ENCODE results near the gene SORCS1. TPM values are rescaled to one million over a fixed set of nuclear protein-coding genes. Genes with fewer than 3 reads are reported as not detected.

Gene SORCS1
- total and polyA plus RNA-seq, 4 donors: 0.08 to 0.21 (median 0.09) TPM; not detected in 1

DNA sequence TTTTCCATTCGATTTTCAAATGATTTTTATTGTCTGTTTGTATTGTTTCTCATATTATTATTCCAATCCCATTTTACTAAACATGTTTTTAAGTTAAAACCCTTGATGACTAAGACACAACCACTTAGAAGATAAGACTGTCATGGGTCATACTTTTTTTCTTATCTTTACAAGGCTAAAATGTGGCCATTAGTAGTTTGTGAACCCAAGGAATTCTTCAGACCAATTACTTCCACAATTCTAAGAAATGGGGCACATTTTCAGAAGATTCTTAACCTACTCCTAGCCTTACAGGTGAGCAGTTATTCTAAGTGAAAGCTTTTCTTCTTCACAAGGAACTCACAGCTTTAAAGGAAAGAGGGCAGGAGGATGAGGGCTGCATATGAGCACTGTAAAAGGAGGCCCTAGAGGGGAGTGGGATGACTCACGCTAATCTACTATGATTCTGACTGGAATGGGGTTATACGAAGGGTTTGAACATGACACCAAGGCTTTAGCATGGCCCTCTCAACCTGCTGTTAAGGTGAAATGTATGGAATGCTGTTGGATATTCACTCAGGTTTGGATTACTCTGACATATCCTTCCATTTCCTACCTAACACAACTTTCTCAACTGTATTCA lies 81.0 kb downstream of the SORCS1 start (continued):
- TF ChIP-seq HNF4G (IDR thresholded peaks at IDR 0.05) (no peak), MAX (IDR thresholded peaks at IDR 0.05) (no peak), RXRA (IDR thresholded peaks at IDR 0.05) (no peak), EGR1 (IDR thresholded peaks at IDR 0.05; ENCODE audit: low read depth in 2 of 2) (no peak), YY1 (IDR thresholded peaks at IDR 0.05) (no peak), SP1 (IDR thresholded peaks at IDR 0.05) (no peak), JUND (IDR thresholded peaks at IDR 0.05) (no peak), RAD21 (IDR thresholded peaks at IDR 0.05) (no peak), NR2F2 (IDR thresholded peaks at IDR 0.05) (no peak), FOXA1 (IDR thresholded peaks at IDR 0.05) (no peak), HNF4A (conservative IDR thresholded peaks at IDR 0.05) (no peak)
- TF ChIP-seq, protein P1, sequence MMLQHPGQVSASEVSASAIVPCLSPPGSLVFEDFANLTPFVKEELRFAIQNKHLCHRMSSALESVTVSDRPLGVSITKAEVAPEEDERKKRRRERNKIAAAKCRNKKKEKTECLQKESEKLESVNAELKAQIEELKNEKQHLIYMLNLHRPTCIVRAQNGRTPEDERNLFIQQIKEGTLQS (IDR thresholded peaks at IDR 0.05): no peak

- H3K4me3 ChIP-seq (ENCODE audit: low read depth in 1 of 3, low read length in 3 of 3): no peak overlapping the region
- 77% methylated on average over 1 of the region's 1 CpG for WGBS
- H3K27me3 ChIP-seq (ENCODE audit: control insufficient read depth in 4 of 4, insufficient read depth in 4 of 4, low read length in 3 of 4): no peaks in the 10 kb centered on the region
- TF ChIP-seq, protein P2, sequence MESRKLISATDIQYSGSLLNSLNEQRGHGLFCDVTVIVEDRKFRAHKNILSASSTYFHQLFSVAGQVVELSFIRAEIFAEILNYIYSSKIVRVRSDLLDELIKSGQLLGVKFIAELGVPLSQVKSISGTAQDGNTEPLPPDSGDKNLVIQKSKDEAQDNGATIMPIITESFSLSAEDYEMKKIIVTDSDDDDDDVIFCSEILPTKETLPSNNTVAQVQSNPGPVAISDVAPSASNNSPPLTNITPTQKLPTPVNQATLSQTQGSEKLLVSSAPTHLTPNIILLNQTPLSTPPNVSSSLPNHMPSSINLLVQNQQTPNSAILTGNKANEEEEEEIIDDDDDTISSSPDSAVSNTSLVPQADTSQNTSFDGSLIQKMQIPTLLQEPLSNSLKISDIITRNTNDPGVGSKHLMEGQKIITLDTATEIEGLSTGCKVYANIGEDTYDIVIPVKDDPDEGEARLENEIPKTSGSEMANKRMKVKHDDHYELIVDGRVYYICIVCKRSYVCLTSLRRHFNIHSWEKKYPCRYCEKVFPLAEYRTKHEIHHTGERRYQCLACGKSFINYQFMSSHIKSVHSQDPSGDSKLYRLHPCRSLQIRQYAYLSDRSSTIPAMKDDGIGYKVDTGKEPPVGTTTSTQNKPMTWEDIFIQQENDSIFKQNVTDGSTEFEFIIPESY (IDR thresholded peaks at IDR 0.05): no peak
- TF ChIP-seq SP1 (IDR thresholded peaks at IDR 0.05): no peak
- TF ChIP-seq, protein P3, sequence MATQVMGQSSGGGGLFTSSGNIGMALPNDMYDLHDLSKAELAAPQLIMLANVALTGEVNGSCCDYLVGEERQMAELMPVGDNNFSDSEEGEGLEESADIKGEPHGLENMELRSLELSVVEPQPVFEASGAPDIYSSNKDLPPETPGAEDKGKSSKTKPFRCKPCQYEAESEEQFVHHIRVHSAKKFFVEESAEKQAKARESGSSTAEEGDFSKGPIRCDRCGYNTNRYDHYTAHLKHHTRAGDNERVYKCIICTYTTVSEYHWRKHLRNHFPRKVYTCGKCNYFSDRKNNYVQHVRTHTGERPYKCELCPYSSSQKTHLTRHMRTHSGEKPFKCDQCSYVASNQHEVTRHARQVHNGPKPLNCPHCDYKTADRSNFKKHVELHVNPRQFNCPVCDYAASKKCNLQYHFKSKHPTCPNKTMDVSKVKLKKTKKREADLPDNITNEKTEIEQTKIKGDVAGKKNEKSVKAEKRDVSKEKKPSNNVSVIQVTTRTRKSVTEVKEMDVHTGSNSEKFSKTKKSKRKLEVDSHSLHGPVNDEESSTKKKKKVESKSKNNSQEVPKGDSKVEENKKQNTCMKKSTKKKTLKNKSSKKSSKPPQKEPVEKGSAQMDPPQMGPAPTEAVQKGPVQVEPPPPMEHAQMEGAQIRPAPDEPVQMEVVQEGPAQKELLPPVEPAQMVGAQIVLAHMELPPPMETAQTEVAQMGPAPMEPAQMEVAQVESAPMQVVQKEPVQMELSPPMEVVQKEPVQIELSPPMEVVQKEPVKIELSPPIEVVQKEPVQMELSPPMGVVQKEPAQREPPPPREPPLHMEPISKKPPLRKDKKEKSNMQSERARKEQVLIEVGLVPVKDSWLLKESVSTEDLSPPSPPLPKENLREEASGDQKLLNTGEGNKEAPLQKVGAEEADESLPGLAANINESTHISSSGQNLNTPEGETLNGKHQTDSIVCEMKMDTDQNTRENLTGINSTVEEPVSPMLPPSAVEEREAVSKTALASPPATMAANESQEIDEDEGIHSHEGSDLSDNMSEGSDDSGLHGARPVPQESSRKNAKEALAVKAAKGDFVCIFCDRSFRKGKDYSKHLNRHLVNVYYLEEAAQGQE (IDR thresholded peaks at IDR 0.05): no peak
- no peak for TF ChIP-seq RAD21 (IDR thresholded peaks at IDR 0.05)
- TF ChIP-seq YY1 (IDR thresholded peaks at IDR 0.05): no peak
- H3K9ac ChIP-seq (ENCODE audit: low read depth in 1 of 2, low read length in 2 of 2): no peak overlapping the region
- no peak overlapping the region for H3K27ac ChIP-seq (ENCODE audit: low read depth in 1 of 2, low read length in 2 of 2)
- H3K36me3 ChIP-seq (ENCODE audit: control insufficient read depth in 4 of 4, insufficient read depth in 3 of 4, low read depth in 1 of 4, low read length in 3 of 4): no peaks in the 10 kb centered on the region
- no peaks in the 10 kb centered on the region for H3K9me3 ChIP-seq (ENCODE audit: control insufficient read depth in 4 of 4, low read length in 3 of 4)
- H3K4me1 ChIP-seq (ENCODE audit: control insufficient read depth in 4 of 4, insufficient read depth in 4 of 4, low read length in 3 of 4): no peaks in the 10 kb centered on the region
- no peak for DNase-seq (ENCODE audit: low spot score)
Observed at GRCh38 chr10:107081644-107082043, 82.9 kb downstream of the SORCS1 start.

GRCh38 chr10:107075117-107075516 lies 89.4 kb downstream of the SORCS1 start:
- WGBS: 64% methylated on average over 2 of the region's 2 CpGs
- TF ChIP-seq HNF4G (IDR thresholded peaks at IDR 0.05) (no peak), FOXA1 (IDR thresholded peaks at IDR 0.05) (no peak), EGR1 (IDR thresholded peaks at IDR 0.05; ENCODE audit: low read depth in 2 of 2) (no peak), RAD21 (IDR thresholded peaks at IDR 0.05) (no peak), TAF1 (conservative IDR thresholded peaks at IDR 0.05) (no peak), FOXA2 (IDR thresholded peaks at IDR 0.05) (no peak), MAX (IDR thresholded peaks at IDR 0.05) (no peak)
- TF ChIP-seq, protein P3 (IDR thresholded peaks at IDR 0.05): no peak
- TF ChIP-seq, protein P1 (IDR thresholded peaks at IDR 0.05): no peak
- TF ChIP-seq, protein P2 (IDR thresholded peaks at IDR 0.05): no peak
- Histone ChIP-seq H3K9ac (ENCODE audit: low read depth in 1 of 2, low read length in 2 of 2) (no peak overlapping the region), H3K9me3 (ENCODE audit: control insufficient read depth in 4 of 4, low read length in 3 of 4) (no peaks in the 10 kb centered on the region), H3K4me1 (ENCODE audit: control insufficient read depth in 4 of 4, insufficient read depth in 4 of 4, low read length in 3 of 4) (no peaks in the 10 kb centered on the region), H3K4me3 (ENCODE audit: low read depth in 1 of 3, low read length in 3 of 3) (no peak overlapping the region), H3K36me3 (ENCODE audit: control insufficient read depth in 4 of 4, insufficient read depth in 3 of 4, low read depth in 1 of 4, low read length in 3 of 4) (no peaks in the 10 kb centered on the region), H3K27ac (ENCODE audit: low read depth in 1 of 2, low read length in 2 of 2) (no peak overlapping the region), H3K27me3 (ENCODE audit: control insufficient read depth in 4 of 4, insufficient read depth in 4 of 4, low read length in 3 of 4) (no peaks in the 10 kb centered on the region)
- no peak for DNase-seq (ENCODE audit: low spot score)
